Measurements from ENCODE around the gene RARRES2.

The RARRES2 gene

DNA sequence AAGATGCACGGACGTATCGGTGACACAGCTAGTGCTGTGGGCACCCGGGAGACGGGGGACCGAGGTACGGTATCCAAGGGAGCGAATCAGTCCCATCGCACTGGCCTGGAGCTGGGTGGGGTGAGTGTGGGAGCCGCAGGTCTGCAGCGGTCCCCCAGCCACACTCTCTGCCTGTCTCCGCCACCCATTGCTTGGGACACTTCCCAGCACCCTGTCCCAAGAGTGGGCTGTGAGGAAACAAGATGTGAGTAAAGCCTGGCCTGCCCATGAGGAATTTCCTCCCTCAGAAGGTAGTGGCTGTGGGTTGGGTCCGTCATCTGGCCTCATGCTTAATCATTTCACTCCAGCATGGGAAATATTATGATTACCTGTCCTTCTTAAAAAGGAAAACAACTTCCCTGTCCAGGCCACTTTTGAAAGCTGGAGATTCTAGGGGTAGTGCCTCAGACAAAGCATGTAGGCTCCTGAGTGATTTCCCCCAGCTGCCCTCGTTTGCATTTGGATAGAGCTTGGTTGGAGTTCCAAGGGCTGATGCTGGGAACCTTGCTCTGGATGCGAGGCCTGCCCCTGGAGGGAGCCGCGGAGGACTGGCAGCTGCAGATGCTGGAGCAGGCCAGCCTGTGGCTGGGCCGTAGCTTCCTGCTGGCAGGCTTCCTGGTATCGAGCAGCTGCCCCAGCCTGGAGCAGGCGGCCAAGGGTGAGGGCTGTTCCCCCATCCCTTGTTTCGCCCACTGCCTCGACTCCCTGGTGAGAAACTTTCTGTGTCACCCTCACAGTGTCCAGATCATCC lies 11.9 kb downstream of the RARRES2 start:
- H3K27ac ChIP-seq (replicated peaks) = no peak overlapping the region
- no peak for DNase-seq (ENCODE audit: low read depth in 1 of 2, low spot score in 1 of 2)
- H3K4me3 ChIP-seq (replicated peaks; ENCODE audit: insufficient read depth, low read length) = no peak overlapping the region
- TF ChIP-seq GABPA (IDR thresholded peaks at IDR 0.05; ENCODE audit: low read depth) = no peak
- H3K27me3 ChIP-seq (ENCODE audit: insufficient read depth, poor library complexity, severe bottlenecking) = no peaks in the 10 kb centered on the region

DNA sequence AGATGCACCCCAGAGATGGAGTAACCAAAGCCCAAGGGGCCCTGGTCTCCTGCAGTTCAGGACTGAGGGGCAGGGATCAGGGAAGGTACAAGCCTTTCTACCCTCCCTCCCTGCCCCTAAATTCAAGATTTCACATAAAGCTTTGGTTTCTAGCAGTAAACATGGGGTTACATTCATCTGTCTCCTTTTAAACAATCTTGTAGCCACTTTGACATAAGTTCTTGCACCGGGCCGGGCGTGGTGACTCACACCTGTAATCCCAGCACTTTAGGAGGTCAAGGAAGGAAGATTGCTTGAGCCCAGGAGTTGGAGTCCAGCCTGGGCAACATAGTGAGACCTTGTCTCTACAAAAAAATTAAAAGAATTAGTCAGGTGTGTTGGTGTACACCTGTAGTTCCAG lies 14.1 kb downstream of the RARRES2 start:
- Histone ChIP-seq H3K4me3 (replicated peaks; ENCODE audit: insufficient read depth, low read length) (no peak overlapping the region), H3K27ac (replicated peaks) (no peak overlapping the region), H3K27me3 (ENCODE audit: insufficient read depth, poor library complexity, severe bottlenecking) (no peaks in the 10 kb centered on the region)
- no peak for DNase-seq (ENCODE audit: low read depth in 1 of 2, low spot score in 1 of 2)
- TF ChIP-seq SPI1 (IDR thresholded peaks at IDR 0.05; ENCODE audit: borderline replicate concordance, low read depth) (no peak), GABPA (IDR thresholded peaks at IDR 0.05; ENCODE audit: low read depth) (no peak), REST (IDR thresholded peaks at IDR 0.05; ENCODE audit: insufficient replicate concordance, low read depth) (no peak), POLR2AphosphoS5 (IDR thresholded peaks at IDR 0.05; ENCODE audit: low read depth) (no peak)
- TF ChIP-seq, protein P1, sequence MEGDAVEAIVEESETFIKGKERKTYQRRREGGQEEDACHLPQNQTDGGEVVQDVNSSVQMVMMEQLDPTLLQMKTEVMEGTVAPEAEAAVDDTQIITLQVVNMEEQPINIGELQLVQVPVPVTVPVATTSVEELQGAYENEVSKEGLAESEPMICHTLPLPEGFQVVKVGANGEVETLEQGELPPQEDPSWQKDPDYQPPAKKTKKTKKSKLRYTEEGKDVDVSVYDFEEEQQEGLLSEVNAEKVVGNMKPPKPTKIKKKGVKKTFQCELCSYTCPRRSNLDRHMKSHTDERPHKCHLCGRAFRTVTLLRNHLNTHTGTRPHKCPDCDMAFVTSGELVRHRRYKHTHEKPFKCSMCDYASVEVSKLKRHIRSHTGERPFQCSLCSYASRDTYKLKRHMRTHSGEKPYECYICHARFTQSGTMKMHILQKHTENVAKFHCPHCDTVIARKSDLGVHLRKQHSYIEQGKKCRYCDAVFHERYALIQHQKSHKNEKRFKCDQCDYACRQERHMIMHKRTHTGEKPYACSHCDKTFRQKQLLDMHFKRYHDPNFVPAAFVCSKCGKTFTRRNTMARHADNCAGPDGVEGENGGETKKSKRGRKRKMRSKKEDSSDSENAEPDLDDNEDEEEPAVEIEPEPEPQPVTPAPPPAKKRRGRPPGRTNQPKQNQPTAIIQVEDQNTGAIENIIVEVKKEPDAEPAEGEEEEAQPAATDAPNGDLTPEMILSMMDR (IDR thresholded peaks at IDR 0.05; ENCODE audit: insufficient read depth, low read length) = no peak

DNA sequence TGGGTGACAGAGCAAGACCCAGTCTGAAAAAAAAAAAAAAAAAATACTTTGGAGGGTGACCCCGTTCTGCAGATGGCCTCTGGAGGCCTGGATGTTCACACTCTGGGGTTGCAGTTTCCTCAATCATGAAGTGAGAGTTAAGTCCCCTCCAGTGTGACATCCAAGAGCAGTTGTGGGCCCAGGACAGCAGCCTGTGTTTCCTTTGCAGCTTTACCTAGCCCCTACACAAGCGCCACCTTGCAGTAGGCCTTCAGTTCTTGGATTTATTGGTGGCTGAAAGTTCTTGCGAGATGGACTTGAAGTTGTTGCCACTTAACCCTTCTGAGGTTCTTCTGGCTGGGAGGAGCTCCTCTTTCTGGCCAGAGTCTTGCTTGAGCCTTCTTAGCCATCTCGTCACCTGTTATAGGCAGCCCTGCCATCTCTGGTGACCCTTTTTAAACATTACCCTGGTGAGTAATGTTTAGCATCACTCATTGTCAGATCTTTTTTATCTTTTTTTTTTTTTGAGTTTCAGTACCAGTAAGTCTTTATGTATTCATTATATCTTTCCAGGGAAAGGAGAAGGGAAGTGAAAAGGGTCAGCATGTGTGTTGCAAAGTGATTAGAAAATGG lies 14.7 kb downstream of the RARRES2 start:
- DNase-seq (ENCODE audit: low read depth in 1 of 2, low spot score in 1 of 2) = no peak
- H3K27ac ChIP-seq (replicated peaks) = no peak overlapping the region
- H3K27me3 ChIP-seq (ENCODE audit: insufficient read depth, poor library complexity, severe bottlenecking) = no peaks in the 10 kb centered on the region
- TF ChIP-seq GABPA (IDR thresholded peaks at IDR 0.05; ENCODE audit: low read depth) = no peak
- TF ChIP-seq SPI1 (IDR thresholded peaks at IDR 0.05; ENCODE audit: borderline replicate concordance, low read depth) = no peak
- TF ChIP-seq, protein P1 (IDR thresholded peaks at IDR 0.05; ENCODE audit: insufficient read depth, low read length) = no peak
- TF ChIP-seq REST (IDR thresholded peaks at IDR 0.05; ENCODE audit: insufficient replicate concordance, low read depth) = no peak
- no peak for TF ChIP-seq POLR2AphosphoS5 (IDR thresholded peaks at IDR 0.05; ENCODE audit: low read depth)
- H3K4me3 ChIP-seq (replicated peaks; ENCODE audit: insufficient read depth, low read length) = no peak overlapping the region

- no peak overlapping the region for H3K27ac ChIP-seq (replicated peaks)
- no peaks in the 10 kb centered on the region for H3K27me3 ChIP-seq (ENCODE audit: insufficient read depth, poor library complexity, severe bottlenecking)
- no peak overlapping the region for H3K4me3 ChIP-seq (replicated peaks; ENCODE audit: insufficient read depth, low read length)
- no peak for DNase-seq (ENCODE audit: low read depth in 1 of 2, low spot score in 1 of 2)
- TF ChIP-seq POLR2AphosphoS5 (IDR thresholded peaks at IDR 0.05; ENCODE audit: low read depth) (no peak), GABPA (IDR thresholded peaks at IDR 0.05; ENCODE audit: low read depth) (no peak), REST (IDR thresholded peaks at IDR 0.05; ENCODE audit: insufficient replicate concordance, low read depth) (no peak), SPI1 (IDR thresholded peaks at IDR 0.05; ENCODE audit: borderline replicate concordance, low read depth) (no peak)
- TF ChIP-seq, protein P1 (IDR thresholded peaks at IDR 0.05; ENCODE audit: insufficient read depth, low read length) = no peak
These were observed 15.5 kb downstream of the RARRES2 start for GRCh38 chr7:150325901-150326300.

Measured in HL-60 (cell line).